Panc1 (cell line): ENCODE data around the gene CPSF4. TPM values are rescaled to one million over a fixed set of nuclear protein-coding genes. Genes with fewer than 3 reads are reported as not detected.

ENCODE experiments used
- ATAC-seq: fragments of 200-7000 bp; cut with Tn5 transposase; 2 replicates; pipeline ENCODE4 v1.9.1; 2020; ENCODE audit warnings: mild to moderate bottlenecking, moderate library complexity
- BruUV-seq: library from RNA; stranded (reverse); fragments of 400-500 nt; replicated peaks from 2 replicates; lab custom pipeline; 2021; lab: Mats Ljungman, UMichigan
- CTCF ChIA-PET: fragments of 300-600 bp; sonication (Branson Sonifier 250); formaldehyde crosslinking; loops from one replicate; lab custom pipeline; 2022; ENCODE audit warnings: antibody characterized with exemption; lab: Charles Lee
- POLR2A ChIA-PET: fragments of 300-600 bp; sonication (Branson Sonifier 250); formaldehyde crosslinking; loops from one replicate; lab custom pipeline; 2022; ENCODE audit warnings: antibody characterized with exemption; lab: Charles Lee
- DNase-seq: peaks from one replicate; pipeline ENCODE4 v3.0.0-alpha.2; 2010; ENCODE audit warnings: low read depth, low spot score
- H3K27ac ChIP-seq: 2 replicates; pipeline ENCODE4 v1.5.1; 2011; ENCODE audit warnings: mild to moderate bottlenecking, low read length, inconsistent platforms
- H3K27me3 ChIP-seq: fragments of 200-500 bp; sonication (Bioruptor generic); 2 replicates; pipeline ENCODE4 v1.6.0; 2014; ENCODE audit warnings: low read length, inconsistent platforms; ENCODE audit not compliant: control insufficient read depth, insufficient read depth
- H3K36me3 ChIP-seq: fragments of 200-500 bp; sonication (Bioruptor generic); 2 replicates; pipeline ENCODE4 v1.5.1; 2014; ENCODE audit warnings: inconsistent platforms, mild to moderate bottlenecking, low read length, moderate library complexity; ENCODE audit not compliant: control insufficient read depth, insufficient read depth
- H3K4me1 ChIP-seq: 2 replicates; pipeline ENCODE4 v1.5.1; 2011; ENCODE audit warnings: inconsistent platforms, mild to moderate bottlenecking, low read length, moderate library complexity; ENCODE audit not compliant: control insufficient read depth, insufficient read depth
- H3K4me3 ChIP-seq, 2 experiments: 2 replicates each; pipeline ENCODE4 v1.5.1; 2011 to 2012; ENCODE audit warnings: low read depth in 2 of 2, low read length in 2 of 2, mild to moderate bottlenecking in 2 of 2, inconsistent platforms in 1 of 2, moderate library complexity in 1 of 2
- H3K9me3 ChIP-seq: fragments of 200-500 bp; sonication (Bioruptor generic); 2 replicates; pipeline ENCODE4 v1.5.1; 2014; ENCODE audit warnings: low read depth, mild to moderate bottlenecking, inconsistent platforms, low read length, moderate library complexity; ENCODE audit not compliant: control insufficient read depth, insufficient read depth
- SIN3A ChIP-seq: IDR thresholded peaks from 2 replicates; pipeline ENCODE4 v1.6.1; 2012; ENCODE audit warnings: low read depth, mild to moderate bottlenecking, low read length, moderate library complexity, borderline replicate concordance; ENCODE audit not compliant: insufficient read depth
- in situ Hi-C: cut with HindIII; loops from 2 replicates; pipeline ENCODE4 v1.10.0; 2016; ENCODE audit warnings: low sequenced_read_pairs, low pct_unique_long_range_greater_than_20kb
- intact Hi-C: fragments of 100-400 bp; cut with micrococcal nuclease; formaldehyde crosslinking; loops from one replicate; pipeline ENCODE4 v1.10.0; 2022; ENCODE audit not compliant: unreplicated experiment
- total RNA-seq: library from RNA; stranded (reverse); gene quantifications from one replicate; pipeline ENCODE4 v1.2.1, GENCODE V29; 2021; ENCODE audit not compliant: unreplicated experiment
- TF ChIP-seq, protein P1 (sequence below), 2 experiments: IDR thresholded peaks; 2 replicates each; pipeline ENCODE4 v1.6.1; 2011 to 2012; ENCODE audit warnings: low read depth in 2 of 2, control low read depth in 1 of 2, low read length in 1 of 2, mild to moderate bottlenecking in 1 of 2, moderate library complexity in 1 of 2; ENCODE audit not compliant: insufficient read depth in 1 of 2
- TF ChIP-seq, protein P2 (sequence below): fragments of 450-650 bp; IDR thresholded peaks from 2 replicates; pipeline ENCODE4 v1.5.1; 2017; ENCODE audit warnings: mild to moderate bottlenecking

The CPSF4 gene
- total RNA-seq, 1 experiment from 2014 or later, result 57.0 TPM

DNA sequence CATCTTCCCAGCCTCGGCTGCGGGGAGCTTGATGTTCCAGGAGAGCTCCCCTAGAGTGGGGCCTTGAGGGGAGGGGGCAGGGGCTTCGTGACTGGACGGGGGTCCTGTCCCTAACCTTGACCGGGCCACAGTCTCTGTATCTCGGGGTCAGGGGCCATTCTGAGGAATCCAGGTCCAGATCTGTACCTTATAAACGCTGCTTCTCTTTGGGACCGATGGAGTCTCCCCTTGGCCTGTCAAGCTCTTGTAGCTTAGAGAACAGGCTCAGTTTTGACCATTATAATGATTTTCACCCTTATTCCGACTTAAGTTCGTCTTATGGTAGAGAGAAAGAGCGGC lies 66.5 kb downstream of the CPSF4 start:
- no peak for DNase-seq

More for the DNA sequence above, 66.5 kb downstream of the CPSF4 start:
- H3K36me3 ChIP-seq, result peaks cover 5% of the 10 kb centered on the region; the same call in 1 of the 2 replicates
- intact Hi-C loops, result loop anchor here (5.0 to 10.0 kb wide), 2 partner anchors 50 to 552 kb away; partner anchors contain the start of genes FAM200A and ZNF655
- H3K9me3 ChIP-seq, result no peaks in the 10 kb centered on the region
- TF ChIP-seq, protein P1, sequence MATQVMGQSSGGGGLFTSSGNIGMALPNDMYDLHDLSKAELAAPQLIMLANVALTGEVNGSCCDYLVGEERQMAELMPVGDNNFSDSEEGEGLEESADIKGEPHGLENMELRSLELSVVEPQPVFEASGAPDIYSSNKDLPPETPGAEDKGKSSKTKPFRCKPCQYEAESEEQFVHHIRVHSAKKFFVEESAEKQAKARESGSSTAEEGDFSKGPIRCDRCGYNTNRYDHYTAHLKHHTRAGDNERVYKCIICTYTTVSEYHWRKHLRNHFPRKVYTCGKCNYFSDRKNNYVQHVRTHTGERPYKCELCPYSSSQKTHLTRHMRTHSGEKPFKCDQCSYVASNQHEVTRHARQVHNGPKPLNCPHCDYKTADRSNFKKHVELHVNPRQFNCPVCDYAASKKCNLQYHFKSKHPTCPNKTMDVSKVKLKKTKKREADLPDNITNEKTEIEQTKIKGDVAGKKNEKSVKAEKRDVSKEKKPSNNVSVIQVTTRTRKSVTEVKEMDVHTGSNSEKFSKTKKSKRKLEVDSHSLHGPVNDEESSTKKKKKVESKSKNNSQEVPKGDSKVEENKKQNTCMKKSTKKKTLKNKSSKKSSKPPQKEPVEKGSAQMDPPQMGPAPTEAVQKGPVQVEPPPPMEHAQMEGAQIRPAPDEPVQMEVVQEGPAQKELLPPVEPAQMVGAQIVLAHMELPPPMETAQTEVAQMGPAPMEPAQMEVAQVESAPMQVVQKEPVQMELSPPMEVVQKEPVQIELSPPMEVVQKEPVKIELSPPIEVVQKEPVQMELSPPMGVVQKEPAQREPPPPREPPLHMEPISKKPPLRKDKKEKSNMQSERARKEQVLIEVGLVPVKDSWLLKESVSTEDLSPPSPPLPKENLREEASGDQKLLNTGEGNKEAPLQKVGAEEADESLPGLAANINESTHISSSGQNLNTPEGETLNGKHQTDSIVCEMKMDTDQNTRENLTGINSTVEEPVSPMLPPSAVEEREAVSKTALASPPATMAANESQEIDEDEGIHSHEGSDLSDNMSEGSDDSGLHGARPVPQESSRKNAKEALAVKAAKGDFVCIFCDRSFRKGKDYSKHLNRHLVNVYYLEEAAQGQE (IDR thresholded peaks at IDR 0.05; ENCODE audit: insufficient read depth in 1 of 2, low read depth in 2 of 2, low read length in 1 of 2), result no peak
- TF ChIP-seq, protein P2, sequence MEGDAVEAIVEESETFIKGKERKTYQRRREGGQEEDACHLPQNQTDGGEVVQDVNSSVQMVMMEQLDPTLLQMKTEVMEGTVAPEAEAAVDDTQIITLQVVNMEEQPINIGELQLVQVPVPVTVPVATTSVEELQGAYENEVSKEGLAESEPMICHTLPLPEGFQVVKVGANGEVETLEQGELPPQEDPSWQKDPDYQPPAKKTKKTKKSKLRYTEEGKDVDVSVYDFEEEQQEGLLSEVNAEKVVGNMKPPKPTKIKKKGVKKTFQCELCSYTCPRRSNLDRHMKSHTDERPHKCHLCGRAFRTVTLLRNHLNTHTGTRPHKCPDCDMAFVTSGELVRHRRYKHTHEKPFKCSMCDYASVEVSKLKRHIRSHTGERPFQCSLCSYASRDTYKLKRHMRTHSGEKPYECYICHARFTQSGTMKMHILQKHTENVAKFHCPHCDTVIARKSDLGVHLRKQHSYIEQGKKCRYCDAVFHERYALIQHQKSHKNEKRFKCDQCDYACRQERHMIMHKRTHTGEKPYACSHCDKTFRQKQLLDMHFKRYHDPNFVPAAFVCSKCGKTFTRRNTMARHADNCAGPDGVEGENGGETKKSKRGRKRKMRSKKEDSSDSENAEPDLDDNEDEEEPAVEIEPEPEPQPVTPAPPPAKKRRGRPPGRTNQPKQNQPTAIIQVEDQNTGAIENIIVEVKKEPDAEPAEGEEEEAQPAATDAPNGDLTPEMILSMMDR, result no peak
- no peak for TF ChIP-seq SIN3A
- peak; percentile 1; the same call in 1 of the 2 replicates for ATAC-seq
- POLR2A ChIA-PET, result interaction anchor here (0.5 to 1.5 kb wide), 3 partner anchors 11 to 372 kb away, joined by 3 to 8 read pairs (median 3); partner anchors contain the start of gene ZNF655
- peak overlapping the region; percentile 97 for H3K27ac ChIP-seq
- CTCF ChIA-PET, result no interaction called here
- no TSS peak for BruUV-seq
- H3K4me1 ChIP-seq, result 0 out of 2 replicates have a peak, but pooled peaks cover 3% of the 10 kb centered on the region
- in situ Hi-C loops, result no loop called here
- no peaks in the 10 kb centered on the region for H3K27me3 ChIP-seq
- H3K4me3 ChIP-seq, result peak overlapping the region; percentile 80 to 86

Other genes with a start within 250 kb of the CPSF4 start
- gene KPNA7, start 230.8 kb upstream of the CPSF4 start, total RNA-seq, result 0.49 TPM
- 0.23 TPM for gene MYH16, start 166.1 kb upstream of the CPSF4 start, total RNA-seq
- 253 TPM for gene ARPC1A, start 113.0 kb upstream of the CPSF4 start, total RNA-seq
- gene ARPC1B, start 64.2 kb upstream of the CPSF4 start, total RNA-seq, result 266 TPM
- 147 TPM for gene PDAP1, start 30.3 kb upstream of the CPSF4 start, total RNA-seq
- 179 TPM for gene BUD31, start 30.0 kb upstream of the CPSF4 start, total RNA-seq
- 15.0 TPM for gene PTCD1, start 145 bp upstream of the CPSF4 start, total RNA-seq
- 476 TPM for gene ATP5MF, start 27.2 kb downstream of the CPSF4 start, total RNA-seq
- gene ZNF789, start 33.9 kb downstream of the CPSF4 start, total RNA-seq, result 15.1 TPM
- 20.0 TPM for gene ZNF394, start 61.3 kb downstream of the CPSF4 start, total RNA-seq
- gene ZKSCAN5, start 65.7 kb downstream of the CPSF4 start, total RNA-seq, result 17.5 TPM
- 4.6 TPM for gene FAM200A, start 113.2 kb downstream of the CPSF4 start, total RNA-seq
- gene ZNF655, start 119.7 kb downstream of the CPSF4 start, total RNA-seq, result 54.9 TPM
- gene TMEM225B, start 159.3 kb downstream of the CPSF4 start, total RNA-seq, result 0.31 TPM
- 14.8 TPM for gene ZSCAN25, start 178.0 kb downstream of the CPSF4 start, total RNA-seq
- 0.31 TPM for gene CYP3A5, start 241.1 kb downstream of the CPSF4 start, total RNA-seq